GM12878 (cell line): ENCODE measurements around the gene STEAP1. TPM values are rescaled to one million over a fixed set of nuclear protein-coding genes. Genes with fewer than 3 reads are reported as not detected.

Experiments used
- ATAC-seq: fragments of 200-7000 bp; cut with Tn5 transposase; 3 replicates; pipeline ENCODE4 v1.9.1; 2020; ENCODE audit warnings: mild to moderate bottlenecking, moderate library complexity
- BruUV-seq: library from RNA; stranded (reverse); fragments of 400-500 nt; replicated peaks from 2 replicates; lab custom pipeline; 2021; lab: Mats Ljungman, UMichigan
- CTCF ChIA-PET: fragments of 300-600 bp; sonication (Branson Sonifier 250); formaldehyde crosslinking; extraction: SDS; loops from one replicate; lab custom pipeline; 2021; ENCODE audit warnings: inconsistent platforms; lab: Yijun Ruan, JAX
- POLR2A ChIA-PET: fragments of 350-600 bp; formaldehyde crosslinking; extraction: SDS; loops from one replicate; lab custom pipeline; 2021; ENCODE audit warnings: inconsistent platforms; lab: Charles Lee
- RAD21 ChIA-PET: fragments of 300-600 bp; sonication (Branson Sonifier 250); formaldehyde crosslinking; loops from one replicate; lab custom pipeline; 2023; ENCODE audit warnings: antibody characterized with exemption; ENCODE audit not compliant: unreplicated experiment; lab: Charles Lee
- SMC1A ChIA-PET: fragments of 300-600 bp; sonication (Branson Sonifier 250); formaldehyde crosslinking; loops from one replicate; lab custom pipeline; 2023; ENCODE audit not compliant: unreplicated experiment, uncharacterized antibody; lab: Charles Lee
- DNase-seq: peaks from one replicate; pipeline ENCODE4 v3.0.0-alpha.2; 2011; ENCODE audit warnings: low read depth, low spot score
- FAIRE-seq: peaks from 3 replicates; lab custom pipeline; 2011; peaks lifted over from hg19 to GRCh38; lab: Jason Lieb, UNC
- H2AFZ ChIP-seq: 2 replicates; pipeline ENCODE4 v1.6.0; 2011; ENCODE audit warnings: low read depth, low read length, control low read depth; ENCODE audit not compliant: control insufficient read depth
- H3K27ac ChIP-seq: 2 replicates; pipeline ENCODE4 v1.5.1; 2011; ENCODE audit warnings: control low read depth; ENCODE audit not compliant: control insufficient read depth, insufficient read depth
- H3K27me3 ChIP-seq, 2 experiments: replicated peaks in 1 of 2; 2 replicates each; pipeline versions ENCODE4 v1.6.0 to v1.6.1; 2011; ENCODE audit warnings: low read length in 1 of 2; ENCODE audit not compliant: control insufficient read depth in 2 of 2, insufficient read depth in 2 of 2
- H3K36me3 ChIP-seq, 2 experiments: 2 replicates each; pipeline ENCODE4 v1.5.1; 2011; ENCODE audit warnings: low read length in 1 of 2; ENCODE audit not compliant: control insufficient read depth in 2 of 2, insufficient read depth in 2 of 2
- H3K4me1 ChIP-seq: 2 replicates; pipeline ENCODE4 v1.6.1; 2011; ENCODE audit warnings: mild to moderate bottlenecking, low read length, moderate library complexity, mixed read lengths; ENCODE audit not compliant: control insufficient read depth, insufficient read depth
- H3K4me2 ChIP-seq: 2 replicates; pipeline ENCODE4 v1.6.0; 2011; ENCODE audit warnings: control low read depth; ENCODE audit not compliant: control insufficient read depth, insufficient read depth
- H3K4me3 ChIP-seq: fragments of 200-600 bp; sonication (generic); 2 replicates; pipeline ENCODE4 v1.5.1; 2016
- H3K79me2 ChIP-seq: 2 replicates; pipeline ENCODE4 v1.6.0; 2011; ENCODE audit warnings: low read length; ENCODE audit not compliant: control insufficient read depth, insufficient read depth
- H3K9ac ChIP-seq: 2 replicates; pipeline ENCODE4 v1.8.0; 2011; ENCODE audit warnings: low read length, control low read depth, mixed read lengths; ENCODE audit not compliant: control insufficient read depth, insufficient read depth
- H3K9me3 ChIP-seq: replicated peaks from 3 replicates; pipeline ENCODE4 v1.5.1; 2011; ENCODE audit warnings: mild to moderate bottlenecking, low read length; ENCODE audit not compliant: control insufficient read depth, insufficient read depth
- H4K20me1 ChIP-seq: 2 replicates; pipeline ENCODE4 v1.6.0; 2011; ENCODE audit not compliant: control insufficient read depth, insufficient read depth
- ATF7 ChIP-seq: fragments of 450-650 bp; IDR thresholded peaks from 2 replicates; pipeline ENCODE4 v1.6.1; 2016; ENCODE audit warnings: low read depth, mild to moderate bottlenecking
- BHLHE40 ChIP-seq, 2 experiments: fragments of 450-650 bp in 1 of 2; IDR thresholded peaks; 2 replicates each; pipeline ENCODE4 v1.6.1; 2011 to 2017; ENCODE audit warnings: low read depth in 2 of 2, borderline replicate concordance in 1 of 2, improper control_type of control experiment in 1 of 2, low read length in 1 of 2, mild to moderate bottlenecking in 1 of 2
- CREM ChIP-seq: IDR thresholded peaks from 2 replicates; pipeline ENCODE4 v1.6.1; 2014; ENCODE audit warnings: antibody characterized with exemption, low read depth
- EP300 ChIP-seq, 2 experiments: fragments of 150-350 bp in 1 of 2; IDR thresholded peaks; 2 replicates each; pipeline ENCODE4 v1.6.1; 2011 to 2012; ENCODE audit warnings: low read depth in 2 of 2, low read length in 2 of 2, borderline replicate concordance in 1 of 2, improper control_type of control experiment in 1 of 2, inconsistent platforms in 1 of 2; ENCODE audit not compliant: control insufficient read depth in 1 of 2
- IKZF2 ChIP-seq, 2 experiments: fragments of 450-650 bp; IDR thresholded peaks; 2 replicates each; pipeline ENCODE4 v1.6.1; 2017; ENCODE audit warnings: mild to moderate bottlenecking in 2 of 2, moderate library complexity in 2 of 2
- NBN ChIP-seq: fragments of 450-650 bp; IDR thresholded peaks from 2 replicates; pipeline ENCODE4 v1.6.1; 2016
- RAD51 ChIP-seq: fragments of 450-650 bp; IDR thresholded peaks from 2 replicates; pipeline ENCODE4 v1.6.1; 2016; ENCODE audit warnings: moderate library complexity, mild to moderate bottlenecking, inconsistent platforms
- SKIL ChIP-seq: fragments of 450-650 bp; IDR thresholded peaks from 2 replicates; pipeline ENCODE4 v1.6.1; 2017; ENCODE audit warnings: mild to moderate bottlenecking, low read depth, inconsistent platforms; ENCODE audit not compliant: poor library complexity, severe bottlenecking
- SMARCA5 ChIP-seq: fragments of 450-650 bp; IDR thresholded peaks from 2 replicates; pipeline ENCODE4 v1.6.1; 2017; ENCODE audit warnings: mild to moderate bottlenecking
- WGBS: methylation state at CpG from one replicate; pipeline ENCODE4 v1.1.6; 2016; ENCODE audit warnings: low lambda C conversion rate; ENCODE audit not compliant: insufficient replicate concordance, insufficient coverage; ENCODE audit errors: missing lambda C conversion rate; 5-methylcytosine and 5-hydroxymethylcytosine counted together
- in situ Hi-C: fragments of 300-500 bp; cut with MboI; formaldehyde crosslinking; loops from 9 replicates; pipeline ENCODE4 v1.14.3; 2018; ENCODE audit warnings: mixed read lengths
- intact Hi-C: fragments of 100-400 bp; cut with micrococcal nuclease; formaldehyde crosslinking; loops from one replicate; pipeline ENCODE4 v1.14.2; 2022; ENCODE audit not compliant: unreplicated experiment
- polyA plus RNA-seq, 11 experiments: library from polyadenylated mRNA; depleted of rRNA in 4 of 11; unstranded in 6 of 11; stranded (reverse) in 5 of 11; fragments of >200 nt; fragmentation: Nextera tagmentation in 4 of 11; fragmentation: Illumina TruSeq in 1 of 11; extraction: Ambion mirVana in 4 of 11; extraction: Trizol in 1 of 11; gene quantifications; 1 replicate in 1 of 11; 2 replicates in 10 of 11; pipeline versions ENCODE4 v1.2.1 to v1.2.3, GENCODE V29; 2011 to 2016; ENCODE audit warnings: inconsistent platforms in 2 of 11, missing spikeins in 2 of 11, low read depth in 1 of 11
- total RNA-seq, 4 experiments: library from RNA; depleted of rRNA in 3 of 4; stranded (reverse); fragments of >200 nt in 3 of 4; fragmentation: Illumina TruSeq in 1 of 4; extraction: Trizol in 1 of 4; gene quantifications; 2 replicates each; pipeline versions ENCODE4 v1.2.1 to v1.2.3, GENCODE V29; 2013 to 2021
- TF ChIP-seq, protein P1 (sequence below): fragments of 150-350 bp; IDR thresholded peaks from 2 replicates; pipeline ENCODE4 v1.6.1; 2014; ENCODE audit warnings: mild to moderate bottlenecking, low read depth, low read length

Gene STEAP1
- total and polyA plus RNA-seq, 10 of the 15 experiments (the other 5 are each of a cell fraction or from before 2014, with no cell fraction given) = 2.1 to 44.6 (median 4.6) TPM

- WGBS = 68% methylated on average over 6 of the region's 6 CpGs
- in situ Hi-C loops = loop anchor here (5.0 kb wide), 1 partner anchor 70 kb away; no protein-coding TSS in a partner anchor
These were observed 18.4 kb downstream of the STEAP1 start for GRCh38 chr7:90172624-90173023.

GRCh38 chr7:90173127-90173844 lies 19.0 kb downstream of the STEAP1 start:
- Histone ChIP-seq H3K4me3 (no peak overlapping the region), H3K79me2 (no peaks in the 10 kb centered on the region), H3K9ac (no peak overlapping the region), H3K36me3 (no peaks in the 10 kb centered on the region), H3K9me3 (peaks cover 13% of the 10 kb centered on the region; the same call in 2 of the 3 replicates), H4K20me1 (no peaks in the 10 kb centered on the region), H3K4me2 (no peak overlapping the region), H3K27me3 (no peaks in the 10 kb centered on the region), H3K27ac (no peak overlapping the region), H3K4me1 (no peaks in the 10 kb centered on the region), H2AFZ (no peak overlapping the region)
- ChIA-PET SMC1A (interaction anchor here (0.6 to 7.8 kb wide), 20 partner anchors 9 to 272 kb away, joined by 3 to 58 read pairs (median 5); partner anchors contain the start of genes CFAP69, STEAP1 and STEAP2), POLR2A (interaction anchor here (0.9 to 2.3 kb wide), 7 partner anchors 15 to 77 kb away, joined by 3 to 12 read pairs (median 3); partner anchors contain the start of gene STEAP2), RAD21 (interaction anchor here (0.8 to 3.9 kb wide), 10 partner anchors 10 to 72 kb away, joined by 3 to 24 read pairs (median 4); partner anchors contain the start of gene STEAP2), CTCF (interaction anchor here (0.9 to 1.6 kb wide), 3 partner anchors 19 to 71 kb away, joined by 4 to 7 read pairs (median 5); partner anchors contain the start of gene STEAP1)
- ATAC-seq (peak; percentile 93), DNase-seq (peak; percentile 64), FAIRE-seq (no peak)
- 29% methylated on average over 4 of the region's 4 CpGs for WGBS
- intact Hi-C loops = loop anchor here (2.0 kb wide), 1 partner anchor 16 kb away; no protein-coding TSS in a partner anchor
- no TSS peak for BruUV-seq
- in situ Hi-C loops = loop anchor here (5.0 kb wide), 1 partner anchor 69 kb away; no protein-coding TSS in a partner anchor
- peak; percentile 81 to 82; a peak in 3 of 4 replicates for TF ChIP-seq IKZF2 (IDR thresholded peaks at IDR 0.05)
- peak in 1 of 2 experiments; percentile 48; a peak in 1 of 4 replicates for TF ChIP-seq EP300 (IDR thresholded peaks at IDR 0.05; ENCODE audit: borderline replicate concordance in 1 of 2, control insufficient read depth in 1 of 2, low read depth in 2 of 2, low read length in 2 of 2)
- peak in 1 of 2 experiments; percentile 37; a peak in 1 of 4 replicates for TF ChIP-seq BHLHE40 (IDR thresholded peaks at IDR 0.05; ENCODE audit: borderline replicate concordance in 1 of 2, low read depth in 2 of 2, low read length in 1 of 2)
- TF ChIP-seq ATF7 = peak; percentile 89
- TF ChIP-seq NBN = peak; percentile 88
- 0 out of 2 replicates have a peak, but pooled peaks have one; percentile 30 for TF ChIP-seq RAD51
- TF ChIP-seq SKIL = peak; percentile 62
- TF ChIP-seq, protein P1, sequence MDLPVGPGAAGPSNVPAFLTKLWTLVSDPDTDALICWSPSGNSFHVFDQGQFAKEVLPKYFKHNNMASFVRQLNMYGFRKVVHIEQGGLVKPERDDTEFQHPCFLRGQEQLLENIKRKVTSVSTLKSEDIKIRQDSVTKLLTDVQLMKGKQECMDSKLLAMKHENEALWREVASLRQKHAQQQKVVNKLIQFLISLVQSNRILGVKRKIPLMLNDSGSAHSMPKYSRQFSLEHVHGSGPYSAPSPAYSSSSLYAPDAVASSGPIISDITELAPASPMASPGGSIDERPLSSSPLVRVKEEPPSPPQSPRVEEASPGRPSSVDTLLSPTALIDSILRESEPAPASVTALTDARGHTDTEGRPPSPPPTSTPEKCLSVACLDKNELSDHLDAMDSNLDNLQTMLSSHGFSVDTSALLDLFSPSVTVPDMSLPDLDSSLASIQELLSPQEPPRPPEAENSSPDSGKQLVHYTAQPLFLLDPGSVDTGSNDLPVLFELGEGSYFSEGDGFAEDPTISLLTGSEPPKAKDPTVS = no peak

More at GRCh38 chr7:90172624-90173023, 18.4 kb downstream of the STEAP1 start:
- H3K4me3 ChIP-seq = no peak overlapping the region
- BruUV-seq = no TSS peak
- no peaks in the 10 kb centered on the region for H3K36me3 ChIP-seq
- CTCF ChIA-PET = interaction anchor here (0.9 to 1.6 kb wide), 3 partner anchors 18 to 71 kb away, joined by 4 to 7 read pairs (median 5); partner anchors contain the start of gene STEAP1
- POLR2A ChIA-PET = interaction anchor here (1.0 to 2.3 kb wide), 6 partner anchors 16 to 71 kb away, joined by 3 to 12 read pairs (median 3); partner anchors contain the start of gene STEAP2
- H4K20me1 ChIP-seq = no peaks in the 10 kb centered on the region
- ATAC-seq (no peak; the same call in 2 of the 3 replicates), FAIRE-seq (no peak), DNase-seq (no peak)
- no peaks in the 10 kb centered on the region for H3K27me3 ChIP-seq
- RAD21 ChIA-PET = interaction anchor here (0.8 to 3.9 kb wide), 6 partner anchors 10 to 70 kb away, joined by 3 to 24 read pairs (median 4); partner anchors contain the start of gene STEAP2
- H3K4me2 ChIP-seq = no peak overlapping the region
- H3K9ac ChIP-seq = no peak overlapping the region
- no peak overlapping the region for H3K27ac ChIP-seq
- H3K4me1 ChIP-seq = no peaks in the 10 kb centered on the region
- TF ChIP-seq SMARCA5 = peak; percentile 11; the same call in 1 of the 2 replicates
- no peak for TF ChIP-seq CREM
- SMC1A ChIA-PET = interaction anchor here (0.6 to 7.8 kb wide), 18 partner anchors 8 to 272 kb away, joined by 3 to 58 read pairs (median 5); partner anchors contain the start of genes CFAP69, STEAP1 and STEAP2
- H3K9me3 ChIP-seq = peaks cover 13% of the 10 kb centered on the region; the same call in 2 of the 3 replicates
- no peak overlapping the region for H2AFZ ChIP-seq
- no peaks in the 10 kb centered on the region for H3K79me2 ChIP-seq
- intact Hi-C loops = loop anchor here (2.0 kb wide), 1 partner anchor 16 kb away; no protein-coding TSS in a partner anchor
